NB4 (cell line): Measurements from ENCODE around the gene DNAJC9.

Source experiments
- CTCF ChIP-seq: IDR thresholded peaks from one replicate; pipeline ENCODE4 v1.5.1; 2012; ENCODE audit warnings: low read depth, low read length
- POLR2A ChIP-seq: IDR thresholded peaks from 2 replicates; pipeline ENCODE4 v1.6.1; 2011; ENCODE audit warnings: mild to moderate bottlenecking; ENCODE audit not compliant: insufficient read length; ENCODE audit errors: extremely low read depth
- TF ChIP-seq, protein P1 (sequence below): IDR thresholded peaks from 2 replicates; pipeline ENCODE4 v1.6.1; 2011; ENCODE audit warnings: low read depth, low read length

DNA sequence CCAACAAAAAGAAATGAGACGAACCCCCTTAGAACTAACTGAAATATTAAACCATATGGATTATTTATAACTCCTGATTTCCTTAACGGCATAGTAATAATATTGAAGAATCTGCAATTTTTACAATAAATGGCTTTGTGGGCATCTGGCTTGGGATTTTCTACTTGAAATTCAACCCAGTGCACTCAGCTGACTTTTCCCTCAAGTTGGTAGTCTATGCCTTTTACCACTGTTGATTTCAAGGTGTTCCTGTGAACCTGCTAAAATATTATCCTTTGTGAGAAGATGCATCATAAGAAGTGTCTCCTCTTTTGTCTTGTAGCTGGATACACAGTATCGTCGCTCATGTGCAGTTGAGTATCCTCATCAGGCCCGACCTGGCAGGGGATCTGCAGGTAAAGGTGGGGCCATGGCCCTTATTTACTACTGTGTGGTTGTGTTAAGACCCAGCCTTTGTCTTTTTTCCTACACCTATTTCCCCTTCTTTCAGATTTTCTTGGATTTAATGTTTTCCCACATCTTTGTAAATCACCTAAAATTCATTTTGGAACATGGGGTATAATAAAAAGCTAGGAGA, 8.0 kb downstream of the DNAJC9 start:
- TF ChIP-seq CTCF (no peak), POLR2A (no peak)
- TF ChIP-seq, protein P1, sequence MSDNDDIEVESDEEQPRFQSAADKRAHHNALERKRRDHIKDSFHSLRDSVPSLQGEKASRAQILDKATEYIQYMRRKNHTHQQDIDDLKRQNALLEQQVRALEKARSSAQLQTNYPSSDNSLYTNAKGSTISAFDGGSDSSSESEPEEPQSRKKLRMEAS, result no peak
